HUES64 (cell line): Measurements from ENCODE around the gene ZNF337. TPM values are rescaled to one million over a fixed set of nuclear protein-coding genes. Genes with fewer than 3 reads are reported as not detected.

ENCODE experiments used
- H3K27ac ChIP-seq: 2 replicates; pipeline ENCODE4 v1.7.0; 2013; ENCODE audit warnings: low read depth, low read length, inconsistent platforms
- H3K27me3 ChIP-seq: 2 replicates; pipeline ENCODE4 v1.6.1; 2013; ENCODE audit warnings: mild to moderate bottlenecking, low read length; ENCODE audit not compliant: insufficient read depth
- H3K36me3 ChIP-seq: 2 replicates; pipeline ENCODE4 v1.6.1; 2013; ENCODE audit warnings: mild to moderate bottlenecking, low read length; ENCODE audit not compliant: insufficient read depth
- H3K4me1 ChIP-seq: 2 replicates; pipeline ENCODE4 v1.6.1; 2013; ENCODE audit warnings: mild to moderate bottlenecking, low read length, moderate library complexity; ENCODE audit not compliant: insufficient read depth
- H3K4me3 ChIP-seq: 2 replicates; pipeline ENCODE4 v1.5.1; 2013; ENCODE audit warnings: mild to moderate bottlenecking, low read length, moderate library complexity
- H3K9ac ChIP-seq: 2 replicates; pipeline ENCODE4 v1.6.1; 2013; ENCODE audit warnings: mild to moderate bottlenecking, low read depth, low read length
- H3K9me3 ChIP-seq: 2 replicates; pipeline ENCODE4 v1.6.1; 2013; ENCODE audit warnings: low read depth, low read length; ENCODE audit not compliant: insufficient read depth
- WGBS: fragments of 150-250, 120-280 bp; methylation state at CpG from one replicate; pipeline ENCODE4 v1.1.7; 2013; ENCODE audit warnings: missing lambda C conversion rate; 5-methylcytosine and 5-hydroxymethylcytosine counted together
- polyA plus RNA-seq, 2 experiments: library from polyadenylated mRNA; stranded (reverse); fragments of 50-300 nt; gene quantifications; one replicate each; pipeline ENCODE4 v1.2.3, GENCODE V29; 2013

The ZNF337 gene
- 5.1 TPM for polyA plus RNA-seq (2013, experiment 1 of 2)
- 6.0 TPM for polyA plus RNA-seq (2013, experiment 2 of 2)

GRCh38 chr20:25696371-25697131 is at the start of gene ZNF337:
TSS of gene ZNF337 (minus strand) at chr20:25696853. CDS start at chr20:25686417, 10,436 bp downstream.
- no peaks in the 10 kb centered on the region for H3K4me1 ChIP-seq
- H3K27ac ChIP-seq, result peak within 1 kb of the TSS; percentile 92
- H3K9ac ChIP-seq, result peak within 1 kb of the TSS; percentile 89
- H3K4me3 ChIP-seq, result peak within 1 kb of the TSS; percentile 74
- H3K9me3 ChIP-seq, result peaks cover 6% of the 10 kb centered on the region; the same call in 1 of the 2 replicates
- H3K27me3 ChIP-seq, result no peaks in the 10 kb centered on the region
- under 1% methylated on average over 82 of the region's 82 CpGs for WGBS
- H3K36me3 ChIP-seq, result peaks cover 10% of the 10 kb centered on the region; the same call in 1 of the 2 replicates

GRCh38 chr20:25745738-25746137 is 49.1 kb upstream of the ZNF337 start:
- WGBS, result no CpG with 5 or more reads among the region's 1 CpG
- no peaks in the 10 kb centered on the region for H3K36me3 ChIP-seq
- no peak overlapping the region for H3K4me3 ChIP-seq
- H3K9me3 ChIP-seq, result no peaks in the 10 kb centered on the region
- no peak overlapping the region for H3K9ac ChIP-seq
- H3K27ac ChIP-seq, result no peak overlapping the region
- peaks cover 2% of the 10 kb centered on the region; the same call in 1 of the 2 replicates for H3K27me3 ChIP-seq
- H3K4me1 ChIP-seq, result no peaks in the 10 kb centered on the region

GRCh38 chr20:25745100-25745499 is 48.4 kb upstream of the ZNF337 start:
- H3K9ac ChIP-seq, result no peak overlapping the region
- H3K36me3 ChIP-seq, result no peaks in the 10 kb centered on the region
- H3K27ac ChIP-seq, result no peak overlapping the region
- 94% methylated on average over 4 of the region's 4 CpGs for WGBS
- no peaks in the 10 kb centered on the region for H3K4me1 ChIP-seq
- no peak overlapping the region for H3K4me3 ChIP-seq
- H3K27me3 ChIP-seq, result no peaks in the 10 kb centered on the region
- no peaks in the 10 kb centered on the region for H3K9me3 ChIP-seq

DNA sequence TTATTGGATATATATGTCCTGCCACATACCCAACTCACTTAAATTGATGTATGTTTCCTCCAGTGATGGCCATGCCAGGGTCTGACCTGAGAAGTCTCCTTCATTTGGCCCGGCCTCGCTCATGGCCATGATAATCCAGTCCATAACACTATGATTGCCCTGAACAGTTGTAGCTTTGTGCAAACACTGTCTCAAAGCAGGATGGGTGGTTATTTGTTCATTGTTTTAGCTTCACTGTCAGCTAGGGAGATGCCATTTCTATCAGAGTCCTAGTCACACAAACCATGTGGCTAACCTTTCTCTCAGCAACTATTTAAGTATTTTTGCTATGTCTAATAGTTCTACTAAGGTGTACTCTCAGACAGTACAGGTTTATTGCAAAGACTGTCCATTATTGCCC is 47.6 kb upstream of the ZNF337 start:
- no peaks in the 10 kb centered on the region for H3K36me3 ChIP-seq
- no peak overlapping the region for H3K9ac ChIP-seq
- no peaks in the 10 kb centered on the region for H3K27me3 ChIP-seq
- 89% methylated on average over 2 of the region's 2 CpGs for WGBS
- no peaks in the 10 kb centered on the region for H3K9me3 ChIP-seq
- H3K4me1 ChIP-seq, result no peaks in the 10 kb centered on the region
- no peak overlapping the region for H3K27ac ChIP-seq
- no peak overlapping the region for H3K4me3 ChIP-seq

GRCh38 chr20:25741088-25741487 is 44.4 kb upstream of the ZNF337 start:
- H3K9ac ChIP-seq, result no peak overlapping the region
- no peak overlapping the region for H3K27ac ChIP-seq
- H3K4me1 ChIP-seq, result no peaks in the 10 kb centered on the region
- H3K27me3 ChIP-seq, result no peaks in the 10 kb centered on the region
- no peak overlapping the region for H3K4me3 ChIP-seq
- H3K9me3 ChIP-seq, result no peaks in the 10 kb centered on the region
- H3K36me3 ChIP-seq, result no peaks in the 10 kb centered on the region

DNA sequence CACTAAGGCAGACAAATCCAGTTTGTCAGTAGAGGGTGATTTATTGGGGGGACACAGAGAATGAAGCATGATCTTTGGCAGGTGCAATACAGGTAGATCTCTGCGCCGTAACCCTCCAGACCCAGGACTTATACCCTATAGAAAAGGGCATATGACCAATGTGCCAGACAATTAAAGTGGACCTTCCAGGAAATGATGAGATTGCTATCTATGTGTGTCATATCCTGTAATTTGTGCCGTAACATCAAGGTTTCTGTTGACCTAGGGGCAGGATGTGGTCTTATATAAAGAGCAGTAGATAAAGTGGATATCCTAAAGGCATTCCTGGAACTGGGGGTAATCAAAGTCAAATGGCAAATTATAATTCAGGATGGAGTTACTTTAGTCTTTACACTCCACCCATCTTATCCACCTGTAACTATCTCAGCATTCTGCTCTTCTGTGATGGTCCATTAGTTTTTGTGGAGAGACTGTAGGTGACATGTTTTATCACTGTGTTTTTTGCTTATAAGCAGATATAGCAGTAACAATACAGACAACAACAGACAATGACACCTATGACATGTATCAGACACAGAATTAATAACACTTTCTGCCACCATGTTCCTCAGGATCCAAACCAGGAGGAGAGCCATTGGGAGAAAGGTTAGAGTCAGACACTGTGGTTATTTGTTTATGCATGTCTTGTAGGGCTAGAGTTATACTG is 43.1 kb upstream of the ZNF337 start:
- no peak overlapping the region for H3K9ac ChIP-seq
- no peak overlapping the region for H3K4me3 ChIP-seq
- no peaks in the 10 kb centered on the region for H3K9me3 ChIP-seq
- WGBS, result 98% methylated on average over 3 of the region's 3 CpGs
- H3K27me3 ChIP-seq, result no peaks in the 10 kb centered on the region
- no peaks in the 10 kb centered on the region for H3K4me1 ChIP-seq
- no peak overlapping the region for H3K27ac ChIP-seq
- H3K36me3 ChIP-seq, result no peaks in the 10 kb centered on the region

DNA sequence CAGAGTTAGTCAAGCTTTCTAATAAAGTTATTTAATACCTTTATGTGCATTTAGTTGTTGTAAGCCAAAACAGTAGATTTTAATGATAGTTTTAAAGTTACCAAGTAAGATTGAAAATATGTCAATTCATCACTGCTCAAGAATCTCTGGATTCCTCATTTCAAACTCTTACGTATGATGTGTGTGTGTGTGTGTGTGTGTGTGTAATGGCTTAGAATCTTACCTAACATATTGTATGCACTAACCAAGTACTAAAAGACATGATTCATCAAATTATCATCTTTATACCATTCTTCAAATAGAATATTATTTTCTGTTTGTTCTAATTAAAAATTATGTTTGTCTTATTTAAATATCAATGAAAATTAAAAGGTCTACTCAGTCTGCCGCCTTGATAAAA is 41.5 kb upstream of the ZNF337 start:
- H3K9ac ChIP-seq, result no peak overlapping the region
- no peak overlapping the region for H3K27ac ChIP-seq
- H3K4me1 ChIP-seq, result no peaks in the 10 kb centered on the region
- no peaks in the 10 kb centered on the region for H3K9me3 ChIP-seq
- H3K27me3 ChIP-seq, result no peaks in the 10 kb centered on the region
- no peak overlapping the region for H3K4me3 ChIP-seq
- no peaks in the 10 kb centered on the region for H3K36me3 ChIP-seq
- WGBS, result no CpG with 5 or more reads among the region's 2 CpGs

GRCh38 chr20:25733903-25734302 is 37.2 kb upstream of the ZNF337 start:
- Histone ChIP-seq H3K27ac (no peak overlapping the region), H3K9ac (no peak overlapping the region), H3K4me3 (no peak overlapping the region)

DNA sequence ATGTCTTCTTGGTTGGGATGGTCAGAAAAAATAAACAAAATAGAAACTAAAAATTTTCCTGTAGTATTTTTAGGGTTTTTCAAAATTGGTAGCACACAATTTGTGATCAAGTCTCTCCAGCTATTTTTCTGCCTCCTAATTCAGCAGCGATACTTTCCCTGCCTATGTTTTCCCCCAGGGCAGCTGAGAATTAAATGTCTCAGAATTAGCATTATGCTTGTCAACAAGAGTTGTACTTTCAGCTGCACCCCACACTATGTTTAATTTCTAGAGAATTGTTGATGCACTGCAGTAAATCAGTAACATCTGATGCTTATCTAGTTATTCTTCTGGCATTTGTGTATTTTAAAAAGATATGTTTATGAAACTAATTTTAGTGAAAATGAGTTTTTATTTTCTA is 34.2 kb upstream of the ZNF337 start:
- no peaks in the 10 kb centered on the region for H3K4me1 ChIP-seq
- H3K27ac ChIP-seq, result no peak overlapping the region
- 93% methylated on average over 1 of the region's 1 CpG for WGBS
- no peaks in the 10 kb centered on the region for H3K36me3 ChIP-seq
- no peaks in the 10 kb centered on the region for H3K27me3 ChIP-seq
- peaks cover 3% of the 10 kb centered on the region; the same call in 1 of the 2 replicates for H3K9me3 ChIP-seq
- H3K9ac ChIP-seq, result no peak overlapping the region
- no peak overlapping the region for H3K4me3 ChIP-seq

More at GRCh38 chr20:25733903-25734302, 37.2 kb upstream of the ZNF337 start:
- Histone ChIP-seq H3K36me3 (no peaks in the 10 kb centered on the region), H3K27me3 (no peaks in the 10 kb centered on the region), H3K4me1 (no peaks in the 10 kb centered on the region), H3K9me3 (no peaks in the 10 kb centered on the region)

DNA sequence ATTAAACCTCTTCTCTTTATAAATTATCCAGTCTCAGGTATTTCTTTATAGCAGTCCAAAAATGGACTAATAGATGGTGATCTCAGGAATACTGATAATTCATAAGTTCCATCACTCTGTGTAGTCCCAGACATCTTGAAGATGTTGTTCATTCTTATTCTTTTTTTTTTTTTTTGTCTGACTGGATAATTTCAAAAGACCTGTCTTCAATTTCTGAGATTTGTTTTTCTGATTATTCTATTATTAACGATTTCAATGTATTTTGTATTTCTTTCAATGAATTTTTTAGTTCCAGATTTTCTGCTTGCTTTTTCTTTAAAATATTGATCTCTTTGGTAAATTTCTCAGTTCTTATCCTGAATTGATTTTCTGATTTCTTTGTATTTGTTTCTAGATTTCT is 29.7 kb upstream of the ZNF337 start:
- H3K9me3 ChIP-seq, result peaks cover 3% of the 10 kb centered on the region; the same call in 1 of the 2 replicates
- no peak overlapping the region for H3K4me3 ChIP-seq
- no CpG with 5 or more reads among the region's 1 CpG for WGBS
- no peaks in the 10 kb centered on the region for H3K27me3 ChIP-seq
- no peak overlapping the region for H3K27ac ChIP-seq
- H3K4me1 ChIP-seq, result no peaks in the 10 kb centered on the region
- H3K9ac ChIP-seq, result no peak overlapping the region
- H3K36me3 ChIP-seq, result no peaks in the 10 kb centered on the region

- peaks cover 3% of the 10 kb centered on the region; the same call in 1 of the 2 replicates for H3K9me3 ChIP-seq
- H3K27ac ChIP-seq, result no peak overlapping the region
- H3K36me3 ChIP-seq, result no peaks in the 10 kb centered on the region
- H3K4me1 ChIP-seq, result no peaks in the 10 kb centered on the region
- no peaks in the 10 kb centered on the region for H3K27me3 ChIP-seq
- no peak overlapping the region for H3K4me3 ChIP-seq
- no peak overlapping the region for H3K9ac ChIP-seq
Observed at GRCh38 chr20:25725639-25726038, 29.0 kb upstream of the ZNF337 start.
